HCT116 (cell line): ENCODE results near the gene IL22RA2. TPM values are rescaled to one million over a fixed set of nuclear protein-coding genes. Genes with fewer than 3 reads are reported as not detected.

Experiments used
- ATAC-seq: fragments of 200-7000 bp; cut with Tn5 transposase; 2 replicates; pipeline ENCODE4 v1.9.1; 2020; ENCODE audit warnings: mild to moderate bottlenecking, moderate library complexity
- BruUV-seq: library from RNA; stranded (reverse); fragments of 400-500 nt; replicated peaks from 2 replicates; lab custom pipeline; 2021; lab: Mats Ljungman, UMichigan
- CTCF ChIA-PET: fragments of 300-600 bp; sonication (Branson Sonifier 250); formaldehyde crosslinking; loops from one replicate; lab custom pipeline; 2021; ENCODE audit warnings: antibody characterized with exemption; lab: Charles Lee
- POLR2A ChIA-PET: fragments of 300-600, 350-600 bp; sonication (Branson Sonifier 250); formaldehyde crosslinking; loops from one replicate; lab custom pipeline; 2021; ENCODE audit warnings: antibody characterized with exemption; lab: Charles Lee
- RAD21 ChIA-PET, 2 experiments: fragments of 300-600 bp; sonication (Branson Sonifier 250); formaldehyde crosslinking; loops; one replicate each; lab custom pipeline; 2023; ENCODE audit warnings: low total read pairs in 2 of 2; ENCODE audit not compliant: uncharacterized antibody in 2 of 2, unreplicated experiment in 2 of 2, low non-redundant PET in 1 of 2; lab: Charles Lee
- DNase-seq: peaks from one replicate; pipeline ENCODE4 v3.0.0-alpha.2; 2010; ENCODE audit warnings: low read depth, low spot score
- H2AFZ ChIP-seq: fragments of 200-600 bp; shearing (Covaris generic), sonication (generic); 2 replicates; pipeline ENCODE4 v1.6.1; 2017; ENCODE audit warnings: low read depth, mixed run types, mixed read lengths, antibody characterized with exemption, low read length; ENCODE audit not compliant: poor library complexity, severe bottlenecking
- H3K27ac ChIP-seq: 2 replicates; pipeline ENCODE4 v1.5.1; 2012; ENCODE audit warnings: low read depth, low read length
- H3K27me3 ChIP-seq: fragments of 200-600 bp; sonication (generic); 2 replicates; pipeline ENCODE4 v1.6.1; 2016; ENCODE audit warnings: mixed run types, low read length, mixed read lengths; ENCODE audit not compliant: insufficient read depth
- H3K36me3 ChIP-seq, 2 experiments: fragments of 200-500 bp in 1 of 2; fragments of 200-600 bp in 1 of 2; sonication (Bioruptor generic) in 1 of 2; sonication (generic) in 1 of 2; 2 replicates each; pipeline versions ENCODE4 v1.5.1 to v1.6.1; 2014 to 2016; ENCODE audit warnings: low read length in 2 of 2, inconsistent platforms in 1 of 2, mixed read lengths in 1 of 2, mixed run types in 1 of 2; ENCODE audit not compliant: insufficient read depth in 2 of 2, control insufficient read depth in 1 of 2
- H3K4me1 ChIP-seq, 2 experiments: fragments of 200-600 bp in 1 of 2; sonication (generic) in 1 of 2; 2 replicates each; pipeline versions ENCODE4 v1.5.1 to v1.6.1; 2012 to 2017; ENCODE audit warnings: low read length in 2 of 2, inconsistent platforms in 1 of 2, mild to moderate bottlenecking in 1 of 2, mixed read lengths in 1 of 2, mixed run types in 1 of 2, moderate library complexity in 1 of 2; ENCODE audit not compliant: insufficient read depth in 2 of 2, control insufficient read depth in 1 of 2
- H3K4me2 ChIP-seq: fragments of 200-600 bp; sonication (generic); 2 replicates; pipeline ENCODE4 v1.6.1; 2017; ENCODE audit warnings: mixed run types, low read length, mixed read lengths
- H3K4me3 ChIP-seq, 2 experiments: fragments of 200-600 bp in 1 of 2; sonication (generic) in 1 of 2; replicated peaks in 1 of 2; 2 replicates each; pipeline ENCODE4 v1.5.1; 2011 to 2016; ENCODE audit warnings: low read length in 2 of 2, control low read depth in 1 of 2, low read depth in 1 of 2, mild to moderate bottlenecking in 1 of 2, mixed read lengths in 1 of 2, mixed run types in 1 of 2
- H3K79me2 ChIP-seq: fragments of 200-600 bp; sonication (generic); 2 replicates; pipeline ENCODE4 v1.6.1; 2017; ENCODE audit warnings: mild to moderate bottlenecking, mixed run types, low read length, moderate library complexity, mixed read lengths; ENCODE audit not compliant: insufficient read depth
- H3K9ac ChIP-seq: fragments of 200-600 bp; sonication (generic); 2 replicates; pipeline ENCODE4 v1.6.1; 2016; ENCODE audit warnings: low read length, mixed read lengths
- H3K9me2 ChIP-seq: fragments of 200-600 bp; sonication (generic), shearing (Covaris generic); 2 replicates; pipeline ENCODE4 v1.6.1; 2017; ENCODE audit warnings: mixed run types, mild to moderate bottlenecking, moderate library complexity; ENCODE audit not compliant: insufficient read depth
- H3K9me3 ChIP-seq, 2 experiments: fragments of 200-500 bp in 1 of 2; fragments of 200-600 bp in 1 of 2; sonication (Bioruptor generic) in 1 of 2; sonication (generic) in 1 of 2; 2 replicates each; pipeline ENCODE4 v1.6.1; 2014 to 2017; ENCODE audit warnings: low read length in 2 of 2, mixed read lengths in 2 of 2, inconsistent platforms in 1 of 2, low read depth in 1 of 2, mild to moderate bottlenecking in 1 of 2, mixed run types in 1 of 2, moderate library complexity in 1 of 2; ENCODE audit not compliant: control insufficient read depth in 1 of 2, insufficient read depth in 1 of 2
- H4K20me1 ChIP-seq: fragments of 200-600 bp; sonication (generic), shearing (Covaris generic); 2 replicates; pipeline ENCODE4 v1.6.1; 2017; ENCODE audit warnings: mixed run types, mild to moderate bottlenecking, moderate library complexity; ENCODE audit not compliant: insufficient read depth
- CBX3 ChIP-seq: IDR thresholded peaks from 2 replicates; pipeline ENCODE4 v1.6.1; 2012; ENCODE audit warnings: low read depth
- CEBPB ChIP-seq: IDR thresholded peaks from 2 replicates; pipeline ENCODE4 v1.6.1; 2012; ENCODE audit warnings: low read depth
- EZH2 ChIP-seq: fragments of 200-600 bp; sonication (generic); IDR thresholded peaks from 2 replicates; pipeline ENCODE4 v1.6.1; 2017; ENCODE audit warnings: antibody characterized with exemption, mixed run types
- EZH2phosphoT487 ChIP-seq: fragments of 200-600 bp; IDR thresholded peaks from 2 replicates; pipeline ENCODE4 v1.6.1; 2018; ENCODE audit warnings: antibody characterized with exemption, borderline replicate concordance
- JUND ChIP-seq: IDR thresholded peaks from 2 replicates; pipeline ENCODE4 v1.6.1; 2012
- POLR2A ChIP-seq: IDR thresholded peaks from 2 replicates; pipeline ENCODE4 v1.7.0; 2011; ENCODE audit warnings: borderline replicate concordance; ENCODE audit not compliant: insufficient read depth, insufficient read length; ENCODE audit errors: extremely low read depth
- POLR2AphosphoS5 ChIP-seq: IDR thresholded peaks from 2 replicates; pipeline ENCODE4 v1.6.1; 2011; ENCODE audit warnings: mild to moderate bottlenecking, low read depth, low read length, moderate library complexity
- SIN3A ChIP-seq: IDR thresholded peaks from 2 replicates; pipeline ENCODE4 v1.6.1; 2012; ENCODE audit warnings: low read depth
- TCF7L2 ChIP-seq: IDR thresholded peaks from 2 replicates; pipeline ENCODE4 v1.7.0; 2011; ENCODE audit warnings: borderline replicate concordance, inconsistent platforms; ENCODE audit not compliant: insufficient read depth, insufficient read length; ENCODE audit errors: extremely low read depth
- intact Hi-C: fragments of 100-400 bp; cut with micrococcal nuclease; formaldehyde crosslinking; loops from 2 replicates; pipeline ENCODE4 v1.10.0; 2022
- total RNA-seq: library from RNA; stranded (reverse); gene quantifications from one replicate; pipeline ENCODE4 v1.2.1, GENCODE V29; 2021; ENCODE audit not compliant: unreplicated experiment
- TF ChIP-seq, protein P1 (sequence below), 3 experiments: fragments of 200-600 bp in 1 of 3; sonication (generic) in 1 of 3; IDR thresholded peaks in 2 of 3; conservative IDR thresholded peaks in 1 of 3; 2 replicates each; pipeline ENCODE4 v1.5.1; 2012 to 2017; ENCODE audit warnings: low read depth in 2 of 3, low read length in 2 of 3, antibody characterized with exemption in 1 of 3, borderline replicate concordance in 1 of 3, control low read depth in 1 of 3, mild to moderate bottlenecking in 1 of 3, mixed read lengths in 1 of 3, mixed run types in 1 of 3, moderate library complexity in 1 of 3; ENCODE audit not compliant: insufficient read depth in 1 of 3
- TF ChIP-seq, protein P2 (sequence below): IDR thresholded peaks from 2 replicates; pipeline ENCODE4 v1.6.1; 2012
- TF ChIP-seq, protein P3 (sequence below): IDR thresholded peaks from 2 replicates; pipeline ENCODE4 v1.6.1; 2011; ENCODE audit warnings: mild to moderate bottlenecking, low read length, moderate library complexity; ENCODE audit not compliant: insufficient replicate concordance; ENCODE audit errors: extremely low read depth
- TF ChIP-seq, protein P4 (sequence below): IDR thresholded peaks from 2 replicates; pipeline ENCODE4 v1.6.1; 2012

IL22RA2 gene
- total RNA-seq, 1 experiment from 2014 or later: not detected

DNA sequence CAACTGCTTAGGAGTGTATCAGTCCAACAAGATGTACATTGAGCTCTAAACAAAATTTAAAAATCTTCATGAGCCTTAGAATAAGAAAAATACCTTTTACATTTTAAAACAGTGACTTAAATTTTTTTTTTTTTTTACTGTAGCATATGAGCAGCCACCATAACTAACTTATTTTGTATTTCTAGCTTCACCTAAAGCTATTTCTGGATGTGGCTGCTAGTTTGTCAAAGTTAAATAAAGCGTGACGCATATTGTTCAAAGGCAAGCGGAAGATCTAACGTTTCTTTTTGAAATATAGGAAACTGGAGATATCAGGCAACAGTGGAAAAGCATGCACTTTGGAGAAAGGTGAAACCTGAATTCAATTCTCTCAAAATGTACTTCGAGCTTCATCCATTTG, 3.3 kb upstream of the IL22RA2 start:
- no peaks in the 10 kb centered on the region for H3K79me2 ChIP-seq
- no peak overlapping the region for H3K9ac ChIP-seq
- H3K27me3 ChIP-seq: no peaks in the 10 kb centered on the region
- no peaks in the 10 kb centered on the region for H3K36me3 ChIP-seq
- ChIA-PET RAD21 (no interaction called here), CTCF (no interaction called here), POLR2A (no interaction called here)
- TF ChIP-seq EZH2phosphoT487 (no peak), SIN3A (no peak)
- H4K20me1 ChIP-seq: no peaks in the 10 kb centered on the region
- no peaks in the 10 kb centered on the region for H3K4me1 ChIP-seq
- ATAC-seq: no peak
- H3K9me2 ChIP-seq: no peaks in the 10 kb centered on the region
- no TSS peak for BruUV-seq
- intact Hi-C loops: no loop called here
- peaks cover 1 to 2% of the 10 kb centered on the region in 2 experiments; a peak in 1 of 4 replicates for H3K9me3 ChIP-seq
- H2AFZ ChIP-seq: no peak overlapping the region
- H3K4me3 ChIP-seq: no peak overlapping the region
- no peak for DNase-seq
- no peak overlapping the region for H3K27ac ChIP-seq
- H3K4me2 ChIP-seq: no peak overlapping the region

DNA sequence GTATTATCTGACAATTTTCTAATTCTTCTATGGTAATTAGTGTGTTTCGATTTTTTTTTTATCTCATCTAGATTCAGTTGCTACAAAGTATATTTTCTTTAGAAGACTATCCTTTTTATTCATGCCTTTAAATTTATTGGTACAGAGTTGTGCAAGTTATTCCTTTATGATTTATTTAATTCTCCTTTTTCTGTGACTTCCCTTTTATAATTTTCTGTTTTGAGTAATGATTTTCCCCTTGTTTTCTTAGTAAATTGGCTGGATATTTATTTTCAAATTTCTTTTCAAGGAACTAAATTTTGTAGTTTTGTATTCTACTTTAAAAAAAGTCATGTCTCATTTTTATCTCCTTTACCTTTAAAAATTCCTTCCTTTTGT, 2.4 kb upstream of the IL22RA2 start:
- no TSS peak for BruUV-seq
- no peak for ATAC-seq

More for the DNA sequence above, 2.4 kb upstream of the IL22RA2 start:
- no peak overlapping the region for H3K4me3 ChIP-seq
- no peaks in the 10 kb centered on the region for H3K9me2 ChIP-seq
- POLR2A ChIA-PET: no interaction called here
- H3K9ac ChIP-seq: no peak overlapping the region
- H3K36me3 ChIP-seq: no peaks in the 10 kb centered on the region
- no peak for DNase-seq
- H3K4me1 ChIP-seq: no peaks in the 10 kb centered on the region
- no peak overlapping the region for H3K4me2 ChIP-seq
- TF ChIP-seq EZH2: no peak
- TF ChIP-seq POLR2AphosphoS5: no peak
- TF ChIP-seq CEBPB: no peak
- TF ChIP-seq TCF7L2: no peak
- no peak for TF ChIP-seq POLR2A
- TF ChIP-seq, protein P1, sequence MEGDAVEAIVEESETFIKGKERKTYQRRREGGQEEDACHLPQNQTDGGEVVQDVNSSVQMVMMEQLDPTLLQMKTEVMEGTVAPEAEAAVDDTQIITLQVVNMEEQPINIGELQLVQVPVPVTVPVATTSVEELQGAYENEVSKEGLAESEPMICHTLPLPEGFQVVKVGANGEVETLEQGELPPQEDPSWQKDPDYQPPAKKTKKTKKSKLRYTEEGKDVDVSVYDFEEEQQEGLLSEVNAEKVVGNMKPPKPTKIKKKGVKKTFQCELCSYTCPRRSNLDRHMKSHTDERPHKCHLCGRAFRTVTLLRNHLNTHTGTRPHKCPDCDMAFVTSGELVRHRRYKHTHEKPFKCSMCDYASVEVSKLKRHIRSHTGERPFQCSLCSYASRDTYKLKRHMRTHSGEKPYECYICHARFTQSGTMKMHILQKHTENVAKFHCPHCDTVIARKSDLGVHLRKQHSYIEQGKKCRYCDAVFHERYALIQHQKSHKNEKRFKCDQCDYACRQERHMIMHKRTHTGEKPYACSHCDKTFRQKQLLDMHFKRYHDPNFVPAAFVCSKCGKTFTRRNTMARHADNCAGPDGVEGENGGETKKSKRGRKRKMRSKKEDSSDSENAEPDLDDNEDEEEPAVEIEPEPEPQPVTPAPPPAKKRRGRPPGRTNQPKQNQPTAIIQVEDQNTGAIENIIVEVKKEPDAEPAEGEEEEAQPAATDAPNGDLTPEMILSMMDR (IDR thresholded peaks at IDR 0.05 in 2 of 3, conservative IDR thresholded peaks at IDR 0.05 in 1 of 3; ENCODE audit: borderline replicate concordance in 1 of 3, insufficient read depth in 1 of 3, low read depth in 2 of 3, low read length in 2 of 3): no peak
- no peak for TF ChIP-seq CBX3
- TF ChIP-seq, protein P2, sequence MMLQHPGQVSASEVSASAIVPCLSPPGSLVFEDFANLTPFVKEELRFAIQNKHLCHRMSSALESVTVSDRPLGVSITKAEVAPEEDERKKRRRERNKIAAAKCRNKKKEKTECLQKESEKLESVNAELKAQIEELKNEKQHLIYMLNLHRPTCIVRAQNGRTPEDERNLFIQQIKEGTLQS: no peak
- no peak for TF ChIP-seq JUND
- TF ChIP-seq, protein P3, sequence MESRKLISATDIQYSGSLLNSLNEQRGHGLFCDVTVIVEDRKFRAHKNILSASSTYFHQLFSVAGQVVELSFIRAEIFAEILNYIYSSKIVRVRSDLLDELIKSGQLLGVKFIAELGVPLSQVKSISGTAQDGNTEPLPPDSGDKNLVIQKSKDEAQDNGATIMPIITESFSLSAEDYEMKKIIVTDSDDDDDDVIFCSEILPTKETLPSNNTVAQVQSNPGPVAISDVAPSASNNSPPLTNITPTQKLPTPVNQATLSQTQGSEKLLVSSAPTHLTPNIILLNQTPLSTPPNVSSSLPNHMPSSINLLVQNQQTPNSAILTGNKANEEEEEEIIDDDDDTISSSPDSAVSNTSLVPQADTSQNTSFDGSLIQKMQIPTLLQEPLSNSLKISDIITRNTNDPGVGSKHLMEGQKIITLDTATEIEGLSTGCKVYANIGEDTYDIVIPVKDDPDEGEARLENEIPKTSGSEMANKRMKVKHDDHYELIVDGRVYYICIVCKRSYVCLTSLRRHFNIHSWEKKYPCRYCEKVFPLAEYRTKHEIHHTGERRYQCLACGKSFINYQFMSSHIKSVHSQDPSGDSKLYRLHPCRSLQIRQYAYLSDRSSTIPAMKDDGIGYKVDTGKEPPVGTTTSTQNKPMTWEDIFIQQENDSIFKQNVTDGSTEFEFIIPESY: no peak
- TF ChIP-seq, protein P4, sequence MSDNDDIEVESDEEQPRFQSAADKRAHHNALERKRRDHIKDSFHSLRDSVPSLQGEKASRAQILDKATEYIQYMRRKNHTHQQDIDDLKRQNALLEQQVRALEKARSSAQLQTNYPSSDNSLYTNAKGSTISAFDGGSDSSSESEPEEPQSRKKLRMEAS: no peak
- intact Hi-C loops: no loop called here
- no peak overlapping the region for H2AFZ ChIP-seq
- no peaks in the 10 kb centered on the region for H3K27me3 ChIP-seq
- CTCF ChIA-PET: no interaction called here
- H3K79me2 ChIP-seq: no peaks in the 10 kb centered on the region
- no peak overlapping the region for H3K27ac ChIP-seq
- RAD21 ChIA-PET: no interaction called here
- no peaks in the 10 kb centered on the region for H3K9me3 ChIP-seq
- H4K20me1 ChIP-seq: no peaks in the 10 kb centered on the region
